ENCODE results near the gene SCML2.

Gene SCML2

DNA sequence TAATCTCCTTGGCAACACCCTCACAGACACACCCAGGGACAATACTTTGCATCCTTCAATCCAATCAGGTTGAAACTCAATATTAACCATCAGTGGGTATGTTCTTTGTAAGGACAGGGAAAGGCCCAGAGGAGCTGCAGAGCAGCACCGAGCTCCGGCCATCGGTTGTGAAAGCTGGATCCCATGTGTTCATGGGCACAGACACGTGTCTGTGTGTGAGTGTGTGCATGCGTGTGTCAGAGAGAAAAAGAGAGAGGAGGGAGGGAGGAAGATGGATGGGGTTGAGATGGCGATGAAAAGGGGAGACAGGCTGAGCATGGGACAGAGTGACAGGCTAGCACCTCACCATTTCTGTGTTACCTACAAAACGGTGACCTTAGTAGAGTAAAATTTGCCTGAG lies 127.0 kb downstream of the SCML2 start:
- Histone ChIP-seq H2BK12ac (ENCODE audit: low read length) (no peak overlapping the region), H3K4me3 (ENCODE audit: low read length in 2 of 2) (no peak overlapping the region), H3K18ac (ENCODE audit: low read length) (no peak overlapping the region), H4K8ac (ENCODE audit: low read depth, low read length) (no peak overlapping the region), H3K4me1 (ENCODE audit: control insufficient read depth in 2 of 2, insufficient read depth in 1 of 2, low read depth in 1 of 2, low read length in 2 of 2) (no peaks in the 10 kb centered on the region), H3K27me3 (ENCODE audit: control insufficient read depth in 3 of 3, insufficient read depth in 3 of 3, low read depth in 1 of 3, low read length in 3 of 3) (no peaks in the 10 kb centered on the region), H3K23ac (ENCODE audit: low read depth, low read length, poor library complexity) (no peak overlapping the region), H3K4me2 (ENCODE audit: insufficient read depth, low read length, poor library complexity, severe bottlenecking) (no peak overlapping the region), H3K36me3 (replicated peaks in 1 of 2; ENCODE audit: control insufficient read depth in 2 of 2, insufficient read depth in 2 of 2, low read length in 2 of 2) (no peaks in the 10 kb centered on the region), H2AFZ (ENCODE audit: low read length) (no peak overlapping the region), H2AK5ac (ENCODE audit: low read depth, low read length) (no peak overlapping the region), H3K14ac (ENCODE audit: low read length) (no peak overlapping the region), H3K79me1 (ENCODE audit: low read depth, low read length) (no peaks in the 10 kb centered on the region), H2BK120ac (ENCODE audit: low read depth, low read length) (no peak overlapping the region), H2BK15ac (ENCODE audit: low read length) (no peak overlapping the region), H2BK5ac (ENCODE audit: low read length) (no peak overlapping the region), H3K4ac (ENCODE audit: low read length) (no peak overlapping the region), H3K27ac (replicated peaks; ENCODE audit: low read length) (no peak overlapping the region), H3K9ac (ENCODE audit: low read depth, low read length, poor library complexity) (no peak overlapping the region), H4K91ac (ENCODE audit: low read depth, low read length, poor library complexity) (no peak overlapping the region), H3K9me3 (replicated peaks in 1 of 2; ENCODE audit: control insufficient read depth in 2 of 2, insufficient read depth in 1 of 2, low read depth in 1 of 2, low read length in 2 of 2) (no peaks in the 10 kb centered on the region)
- no peak for DNase-seq (ENCODE audit: low spot score)
- WGBS, 2 donors (ENCODE audit: extremely low coverage in 2 of 2, insufficient read length in 2 of 2, insufficient replicate concordance in 1 of 2) = 80% methylated on average over 1 of the region's 7 CpGs; no CpG with 5 or more reads in 1 of the 2 donors

DNA sequence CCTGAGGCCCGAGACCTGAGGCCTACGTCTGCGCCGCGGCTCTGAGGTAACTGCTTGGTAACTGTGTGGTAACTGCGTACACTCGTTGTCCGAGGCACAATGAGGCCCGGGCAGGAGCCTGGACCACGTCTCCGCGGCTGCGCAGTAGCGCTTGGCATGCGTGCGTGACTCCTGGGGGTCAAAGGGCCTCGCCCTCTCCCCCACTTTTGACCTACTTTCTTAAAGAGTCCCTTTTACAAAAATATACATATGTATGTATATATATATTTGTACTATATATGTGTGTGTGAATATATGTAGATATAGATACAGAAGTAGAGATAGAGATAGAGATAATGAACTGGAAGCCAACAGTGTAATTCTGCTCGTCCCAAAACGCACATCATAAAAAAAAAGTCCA lies 133.7 kb downstream of the SCML2 start, which contains the start of gene BEND2:
BEND2 (minus strand) TSS at position 101 of the 400 bp plus-strand sequence. CDS start 136 bp downstream, outside the sequence.
- Histone ChIP-seq H3K9me3 (replicated peaks in 1 of 2; ENCODE audit: control insufficient read depth in 2 of 2, insufficient read depth in 1 of 2, low read depth in 1 of 2, low read length in 2 of 2) (no peaks in the 10 kb centered on the region), H4K8ac (ENCODE audit: low read depth, low read length) (no peak within 1 kb of the TSS), H3K4ac (ENCODE audit: low read length) (no peak within 1 kb of the TSS), H3K18ac (ENCODE audit: low read length) (no peak within 1 kb of the TSS), H3K4me3 (ENCODE audit: low read length in 2 of 2) (no peak within 1 kb of the TSS), H2BK15ac (ENCODE audit: low read length) (no peak within 1 kb of the TSS), H3K36me3 (replicated peaks in 1 of 2; ENCODE audit: control insufficient read depth in 2 of 2, insufficient read depth in 2 of 2, low read length in 2 of 2) (no peaks in the 10 kb centered on the region), H3K27ac (replicated peaks; ENCODE audit: low read length) (no peak within 1 kb of the TSS), H3K14ac (ENCODE audit: low read length) (no peak within 1 kb of the TSS), H3K9ac (ENCODE audit: low read depth, low read length, poor library complexity) (no peak within 1 kb of the TSS), H2BK12ac (ENCODE audit: low read length) (no peak within 1 kb of the TSS), H3K4me1 (ENCODE audit: control insufficient read depth in 2 of 2, insufficient read depth in 1 of 2, low read depth in 1 of 2, low read length in 2 of 2) (no peaks in the 10 kb centered on the region), H2AK5ac (ENCODE audit: low read depth, low read length) (no peak within 1 kb of the TSS), H3K79me1 (ENCODE audit: low read depth, low read length) (no peaks in the 10 kb centered on the region), H2BK120ac (ENCODE audit: low read depth, low read length) (no peak within 1 kb of the TSS), H2AFZ (ENCODE audit: low read length) (no peak within 1 kb of the TSS), H3K27me3 (ENCODE audit: control insufficient read depth in 3 of 3, insufficient read depth in 3 of 3, low read depth in 1 of 3, low read length in 3 of 3) (no peaks in the 10 kb centered on the region), H3K4me2 (ENCODE audit: insufficient read depth, low read length, poor library complexity, severe bottlenecking) (no peak within 1 kb of the TSS), H4K91ac (ENCODE audit: low read depth, low read length, poor library complexity) (no peak within 1 kb of the TSS), H2BK5ac (ENCODE audit: low read length) (no peak within 1 kb of the TSS), H3K23ac (ENCODE audit: low read depth, low read length, poor library complexity) (no peak within 1 kb of the TSS)
- WGBS, 2 donors (ENCODE audit: extremely low coverage in 2 of 2, insufficient read length in 2 of 2, insufficient replicate concordance in 1 of 2) = no CpG with 5 or more reads among the region's 19 CpGs
- no peak for DNase-seq (ENCODE audit: low spot score)

DNA sequence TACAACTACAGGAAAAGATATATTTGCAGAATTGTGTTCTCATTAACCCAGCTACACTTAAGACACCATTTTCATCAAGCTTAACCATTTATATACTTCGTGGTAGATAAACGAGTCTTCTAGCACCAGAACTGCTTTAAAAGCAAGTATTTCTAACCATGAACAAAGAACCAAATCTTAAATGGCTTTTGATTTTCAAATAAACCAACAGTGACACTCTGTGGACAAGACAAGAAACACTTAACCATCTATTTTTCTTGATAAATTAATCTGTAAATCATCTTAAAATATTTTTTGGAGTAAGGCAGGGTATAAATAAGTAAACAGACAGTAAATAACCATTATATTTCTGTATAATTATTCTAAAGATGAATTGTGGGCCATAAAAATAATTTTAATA lies 144.0 kb downstream of the SCML2 start:
- no peak overlapping the region for H2BK12ac ChIP-seq (ENCODE audit: low read length)
- no peaks in the 10 kb centered on the region for H3K4me1 ChIP-seq (ENCODE audit: control insufficient read depth in 2 of 2, insufficient read depth in 1 of 2, low read depth in 1 of 2, low read length in 2 of 2)
- no peak overlapping the region for H3K4ac ChIP-seq (ENCODE audit: low read length)
- no peak overlapping the region for H3K18ac ChIP-seq (ENCODE audit: low read length)
- no peak overlapping the region for H3K14ac ChIP-seq (ENCODE audit: low read length)
- no peak overlapping the region for H3K4me3 ChIP-seq (ENCODE audit: low read length in 2 of 2)
- no peak for DNase-seq (ENCODE audit: low spot score)
- no peak overlapping the region for H3K23ac ChIP-seq (ENCODE audit: low read depth, low read length, poor library complexity)
- no peaks in the 10 kb centered on the region for H3K79me1 ChIP-seq (ENCODE audit: low read depth, low read length)
- H2BK120ac ChIP-seq (ENCODE audit: low read depth, low read length) = no peak overlapping the region
- H3K27ac ChIP-seq (replicated peaks; ENCODE audit: low read length) = no peak overlapping the region
- H4K91ac ChIP-seq (ENCODE audit: low read depth, low read length, poor library complexity) = no peak overlapping the region
- no peaks in the 10 kb centered on the region for H3K36me3 ChIP-seq (replicated peaks in 1 of 2; ENCODE audit: control insufficient read depth in 2 of 2, insufficient read depth in 2 of 2, low read length in 2 of 2)
- H2BK15ac ChIP-seq (ENCODE audit: low read length) = no peak overlapping the region
- peaks cover 0 to 4% (median 0%) of the 10 kb centered on the region in 3 experiments for H3K27me3 ChIP-seq (ENCODE audit: control insufficient read depth in 3 of 3, insufficient read depth in 3 of 3, low read depth in 1 of 3, low read length in 3 of 3)
- no peak overlapping the region for H2AFZ ChIP-seq (ENCODE audit: low read length)
- H3K9me3 ChIP-seq (replicated peaks in 1 of 2; ENCODE audit: control insufficient read depth in 2 of 2, insufficient read depth in 1 of 2, low read depth in 1 of 2, low read length in 2 of 2) = no peaks in the 10 kb centered on the region
- H2AK5ac ChIP-seq (ENCODE audit: low read depth, low read length) = no peak overlapping the region
- H4K8ac ChIP-seq (ENCODE audit: low read depth, low read length) = no peak overlapping the region
- H3K9ac ChIP-seq (ENCODE audit: low read depth, low read length, poor library complexity) = no peak overlapping the region
- no peak overlapping the region for H2BK5ac ChIP-seq (ENCODE audit: low read length)
- no CpG with 5 or more reads among the region's 2 CpGs for WGBS, 2 donors (ENCODE audit: extremely low coverage in 2 of 2, insufficient read length in 2 of 2, insufficient replicate concordance in 1 of 2)
- no peak overlapping the region for H3K4me2 ChIP-seq (ENCODE audit: insufficient read depth, low read length, poor library complexity, severe bottlenecking)

DNA sequence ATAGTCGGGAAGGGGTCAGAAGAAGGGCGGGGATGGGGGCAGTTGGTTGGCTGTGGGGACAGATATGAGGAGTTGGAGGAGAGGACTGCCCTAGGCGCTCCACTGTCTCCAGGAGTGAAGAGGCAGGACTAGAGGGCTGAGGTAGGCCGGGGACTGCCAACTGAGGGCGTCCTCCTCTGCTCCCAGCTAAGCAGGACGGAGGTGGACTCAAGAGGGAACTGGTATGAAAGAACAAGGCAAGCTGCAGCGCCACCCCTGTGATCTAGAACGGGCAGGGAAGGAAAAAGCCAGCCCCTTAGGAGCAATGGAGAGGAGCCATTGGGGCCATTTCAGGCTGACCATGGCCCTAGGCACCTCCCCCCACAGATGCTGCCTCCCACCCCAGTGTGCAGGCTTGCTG lies 147.8 kb downstream of the SCML2 start:
- H3K9me3 ChIP-seq (replicated peaks in 1 of 2; ENCODE audit: control insufficient read depth in 2 of 2, insufficient read depth in 1 of 2, low read depth in 1 of 2, low read length in 2 of 2) = no peaks in the 10 kb centered on the region
- no peak overlapping the region for H3K4me3 ChIP-seq (ENCODE audit: low read length in 2 of 2)
- H4K8ac ChIP-seq (ENCODE audit: low read depth, low read length) = no peak overlapping the region
- H3K36me3 ChIP-seq (replicated peaks in 1 of 2; ENCODE audit: control insufficient read depth in 2 of 2, insufficient read depth in 2 of 2, low read length in 2 of 2) = no peaks in the 10 kb centered on the region
- no peak overlapping the region for H3K9ac ChIP-seq (ENCODE audit: low read depth, low read length, poor library complexity)
- WGBS, 2 donors (ENCODE audit: extremely low coverage in 2 of 2, insufficient read length in 2 of 2, insufficient replicate concordance in 1 of 2) = no CpG with 5 or more reads among the region's 8 CpGs
- no peak overlapping the region for H3K4me2 ChIP-seq (ENCODE audit: insufficient read depth, low read length, poor library complexity, severe bottlenecking)
- H2BK5ac ChIP-seq (ENCODE audit: low read length) = no peak overlapping the region
- no peaks in the 10 kb centered on the region for H3K79me1 ChIP-seq (ENCODE audit: low read depth, low read length)
- H3K27me3 ChIP-seq (ENCODE audit: control insufficient read depth in 3 of 3, insufficient read depth in 3 of 3, low read depth in 1 of 3, low read length in 3 of 3) = peaks cover 0 to 14% (median 0%) of the 10 kb centered on the region in 3 experiments
- H2BK12ac ChIP-seq (ENCODE audit: low read length) = no peak overlapping the region
- H3K18ac ChIP-seq (ENCODE audit: low read length) = no peak overlapping the region
- no peak for DNase-seq (ENCODE audit: low spot score)
- H3K23ac ChIP-seq (ENCODE audit: low read depth, low read length, poor library complexity) = no peak overlapping the region
- H2BK15ac ChIP-seq (ENCODE audit: low read length) = no peak overlapping the region
- H2BK120ac ChIP-seq (ENCODE audit: low read depth, low read length) = no peak overlapping the region
- H2AFZ ChIP-seq (ENCODE audit: low read length) = no peak overlapping the region
- H2AK5ac ChIP-seq (ENCODE audit: low read depth, low read length) = no peak overlapping the region
- no peaks in the 10 kb centered on the region for H3K4me1 ChIP-seq (ENCODE audit: control insufficient read depth in 2 of 2, insufficient read depth in 1 of 2, low read depth in 1 of 2, low read length in 2 of 2)
- H3K27ac ChIP-seq (replicated peaks; ENCODE audit: low read length) = no peak overlapping the region
- H3K4ac ChIP-seq (ENCODE audit: low read length) = no peak overlapping the region
- no peak overlapping the region for H4K91ac ChIP-seq (ENCODE audit: low read depth, low read length, poor library complexity)
- H3K14ac ChIP-seq (ENCODE audit: low read length) = no peak overlapping the region
